ENCODE measurements around the gene STK32B. TPM values are rescaled to one million over a fixed set of nuclear protein-coding genes. Genes with fewer than 3 reads are reported as not detected.

The STK32B gene
- total RNA-seq, 4 donors from 2014 or later = 0.46 to 0.68 (median 0.49) TPM; not detected in 1

GRCh38 chr4:5477613-5478012, 426.3 kb downstream of the STK32B start:
- Histone ChIP-seq H3K9me3 (no peaks in the 10 kb centered on the region), H3K4me3 (no peak overlapping the region), H3K27me3 (no peaks in the 10 kb centered on the region), H3K4me1 (no peaks in the 10 kb centered on the region), H3K36me3 (no peaks in the 10 kb centered on the region), H3K27ac (no peak overlapping the region)
- intact Hi-C loops (cut with DNase I; ENCODE audit: low total_unique reads) (no loop called here), in situ Hi-C loops (cut with MboI; ENCODE audit: low sequenced_read_pairs in 4 of 4) (no loop called here)
- no peak for ATAC-seq
- no peak for TF ChIP-seq POLR2A (IDR thresholded peaks at IDR 0.05)
- TF ChIP-seq, protein P1, sequence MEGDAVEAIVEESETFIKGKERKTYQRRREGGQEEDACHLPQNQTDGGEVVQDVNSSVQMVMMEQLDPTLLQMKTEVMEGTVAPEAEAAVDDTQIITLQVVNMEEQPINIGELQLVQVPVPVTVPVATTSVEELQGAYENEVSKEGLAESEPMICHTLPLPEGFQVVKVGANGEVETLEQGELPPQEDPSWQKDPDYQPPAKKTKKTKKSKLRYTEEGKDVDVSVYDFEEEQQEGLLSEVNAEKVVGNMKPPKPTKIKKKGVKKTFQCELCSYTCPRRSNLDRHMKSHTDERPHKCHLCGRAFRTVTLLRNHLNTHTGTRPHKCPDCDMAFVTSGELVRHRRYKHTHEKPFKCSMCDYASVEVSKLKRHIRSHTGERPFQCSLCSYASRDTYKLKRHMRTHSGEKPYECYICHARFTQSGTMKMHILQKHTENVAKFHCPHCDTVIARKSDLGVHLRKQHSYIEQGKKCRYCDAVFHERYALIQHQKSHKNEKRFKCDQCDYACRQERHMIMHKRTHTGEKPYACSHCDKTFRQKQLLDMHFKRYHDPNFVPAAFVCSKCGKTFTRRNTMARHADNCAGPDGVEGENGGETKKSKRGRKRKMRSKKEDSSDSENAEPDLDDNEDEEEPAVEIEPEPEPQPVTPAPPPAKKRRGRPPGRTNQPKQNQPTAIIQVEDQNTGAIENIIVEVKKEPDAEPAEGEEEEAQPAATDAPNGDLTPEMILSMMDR (IDR thresholded peaks at IDR 0.05 in 4 of 5, conservative IDR thresholded peaks at IDR 0.05 in 1 of 5) = no peak
- DNase-seq = no peak

GRCh38 chr4:5478169-5478568, 426.9 kb downstream of the STK32B start:
- intact Hi-C loops (cut with DNase I; ENCODE audit: low total_unique reads) (no loop called here), in situ Hi-C loops (cut with MboI; ENCODE audit: low sequenced_read_pairs in 4 of 4) (no loop called here)
- H3K4me3 ChIP-seq = no peak overlapping the region
- no peaks in the 10 kb centered on the region for H3K27me3 ChIP-seq
- ATAC-seq = no peak
- no peak for DNase-seq
- no peaks in the 10 kb centered on the region for H3K9me3 ChIP-seq
- H3K4me1 ChIP-seq = no peaks in the 10 kb centered on the region
- no peak overlapping the region for H3K27ac ChIP-seq
- H3K36me3 ChIP-seq = no peaks in the 10 kb centered on the region
- TF ChIP-seq POLR2A (IDR thresholded peaks at IDR 0.05) = no peak
- TF ChIP-seq, protein P1 (IDR thresholded peaks at IDR 0.05 in 4 of 5, conservative IDR thresholded peaks at IDR 0.05 in 1 of 5) = no peak

GRCh38 chr4:5478697-5479096, 427.4 kb downstream of the STK32B start:
- H3K36me3 ChIP-seq = no peaks in the 10 kb centered on the region
- intact Hi-C loops (cut with DNase I; ENCODE audit: low total_unique reads) = no loop called here
- DNase-seq = no peak
- no peaks in the 10 kb centered on the region for H3K27me3 ChIP-seq
- H3K9me3 ChIP-seq = no peaks in the 10 kb centered on the region
- H3K4me3 ChIP-seq = no peak overlapping the region
- in situ Hi-C loops (cut with MboI; ENCODE audit: low sequenced_read_pairs in 4 of 4) = no loop called here
- no peak for TF ChIP-seq POLR2A (IDR thresholded peaks at IDR 0.05)
- TF ChIP-seq, protein P1 (IDR thresholded peaks at IDR 0.05 in 4 of 5, conservative IDR thresholded peaks at IDR 0.05 in 1 of 5) = no peak
- H3K4me1 ChIP-seq = no peaks in the 10 kb centered on the region
- no peak overlapping the region for H3K27ac ChIP-seq
- ATAC-seq = no peak

GRCh38 chr4:5479518-5480060, 428.3 kb downstream of the STK32B start:
- in situ Hi-C loops (cut with MboI; ENCODE audit: low sequenced_read_pairs in 4 of 4) = no loop called here
- no peak for DNase-seq
- TF ChIP-seq POLR2A (IDR thresholded peaks at IDR 0.05) = no peak
- TF ChIP-seq, protein P1 (IDR thresholded peaks at IDR 0.05 in 4 of 5, conservative IDR thresholded peaks at IDR 0.05 in 1 of 5) = no peak

DNA sequence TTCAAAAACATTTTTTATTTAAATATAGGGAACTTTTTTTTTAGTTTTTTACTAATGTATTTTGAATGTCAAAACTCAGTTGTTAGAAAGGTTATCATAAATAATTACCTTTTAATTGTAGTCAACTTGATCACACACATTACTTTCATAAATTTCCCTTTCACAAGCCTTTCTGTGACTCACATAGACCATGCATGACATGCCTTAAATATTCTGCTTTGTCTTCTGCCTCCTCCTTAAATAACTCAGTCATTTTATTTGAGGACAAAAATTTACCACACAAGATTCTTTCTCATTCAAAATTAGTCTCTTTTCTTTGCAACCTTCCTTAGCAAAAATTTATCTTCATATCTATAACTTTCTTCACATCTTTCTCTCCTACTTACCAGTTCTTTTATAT, 437.1 kb downstream of the STK32B start:
- Histone ChIP-seq H3K9me3 (peaks cover 0 to 2% (median 0%) of the 10 kb centered on the region in 3 donors), H3K4me1 (no peaks in the 10 kb centered on the region), H3K27me3 (no peaks in the 10 kb centered on the region), H3K27ac (no peak overlapping the region), H3K36me3 (no peaks in the 10 kb centered on the region), H3K4me3 (no peak overlapping the region)
- DNase-seq (no peak), ATAC-seq (no peak)
- in situ Hi-C loops (cut with MboI; ENCODE audit: low sequenced_read_pairs in 4 of 4) (no loop called here), intact Hi-C loops (cut with DNase I; ENCODE audit: low total_unique reads) (no loop called here)
- TF ChIP-seq POLR2A (IDR thresholded peaks at IDR 0.05) = no peak
- TF ChIP-seq, protein P1 (IDR thresholded peaks at IDR 0.05 in 4 of 5, conservative IDR thresholded peaks at IDR 0.05 in 1 of 5) = no peak

More at GRCh38 chr4:5479518-5480060, 428.3 kb downstream of the STK32B start:
- ATAC-seq = no peak
- H3K9me3 ChIP-seq = no peaks in the 10 kb centered on the region
- H3K27ac ChIP-seq = no peak overlapping the region
- no peaks in the 10 kb centered on the region for H3K4me1 ChIP-seq
- intact Hi-C loops (cut with DNase I; ENCODE audit: low total_unique reads) = no loop called here
- no peak overlapping the region for H3K4me3 ChIP-seq
- no peaks in the 10 kb centered on the region for H3K27me3 ChIP-seq
- no peaks in the 10 kb centered on the region for H3K36me3 ChIP-seq

Data from gastrocnemius medialis (tissue), 4 donors.